Loucy (cell line): Measurements from ENCODE around the gene SMIM13.

Experiments used
- H2AFZ ChIP-seq: fragments of 200-600 bp; sonication (generic); 2 replicates; pipeline ENCODE4 v1.6.0; 2016; ENCODE audit warnings: antibody characterized with exemption, mild to moderate bottlenecking, low read length, moderate library complexity
- H3F3A ChIP-seq: fragments of 200-600 bp; 2 replicates; pipeline ENCODE4 v1.6.0; 2016; ENCODE audit warnings: antibody characterized with exemption, low read depth, mild to moderate bottlenecking
- H3K27me3 ChIP-seq: fragments of 200-600 bp; sonication (generic); 2 replicates; pipeline ENCODE4 v1.6.1; 2014; ENCODE audit warnings: low read length, mild to moderate bottlenecking; ENCODE audit not compliant: insufficient read depth, poor library complexity, severe bottlenecking
- H3K36me3 ChIP-seq: fragments of 200-600 bp; sonication (generic); 2 replicates; pipeline ENCODE4 v1.6.1; 2016; ENCODE audit warnings: low read length; ENCODE audit not compliant: insufficient read depth
- H3K4me1 ChIP-seq: fragments of 200-600 bp; sonication (generic); 2 replicates; pipeline ENCODE4 v1.5.1; 2014; ENCODE audit warnings: low read length, mild to moderate bottlenecking; ENCODE audit not compliant: insufficient read depth, poor library complexity, severe bottlenecking
- H3K4me2 ChIP-seq: fragments of 200-600 bp; sonication (generic); 2 replicates; pipeline ENCODE4 v1.6.0; 2014; ENCODE audit warnings: antibody characterized with exemption, low read length, low read depth, mild to moderate bottlenecking; ENCODE audit not compliant: poor library complexity, severe bottlenecking
- H3K4me3 ChIP-seq: fragments of 200-600 bp; sonication (generic); 2 replicates; pipeline ENCODE4 v1.5.1; 2014; ENCODE audit warnings: low read length, mild to moderate bottlenecking, mixed read lengths; ENCODE audit not compliant: poor library complexity, severe bottlenecking
- H3K79me2 ChIP-seq: fragments of 200-600 bp; sonication (generic); 2 replicates; pipeline ENCODE4 v1.6.1; 2014; ENCODE audit warnings: low read length; ENCODE audit not compliant: insufficient read depth
- H3K9ac ChIP-seq: fragments of 200-600 bp; sonication (generic); 2 replicates; pipeline ENCODE4 v1.6.0; 2014; ENCODE audit warnings: mild to moderate bottlenecking, low read depth, low read length, moderate library complexity; ENCODE audit not compliant: poor library complexity, severe bottlenecking
- H3K9me2 ChIP-seq: fragments of 200-600 bp; sonication (generic); replicated peaks from 2 replicates; pipeline ENCODE4 v1.6.1; 2016; ENCODE audit warnings: low read depth, low read length, mixed read lengths
- H3K9me3 ChIP-seq: fragments of 200-600 bp; sonication (generic); 2 replicates; pipeline ENCODE4 v1.6.1; 2014; ENCODE audit warnings: mild to moderate bottlenecking, antibody characterized with exemption, low read length, low read depth; ENCODE audit not compliant: insufficient read depth
- H4K20me1 ChIP-seq: fragments of 200-600 bp; sonication (generic); 2 replicates; pipeline ENCODE4 v1.6.0; 2014; ENCODE audit warnings: antibody characterized with exemption, low read length, mild to moderate bottlenecking; ENCODE audit not compliant: insufficient read depth, poor library complexity, severe bottlenecking
- EZH2phosphoT487 ChIP-seq: fragments of 200-600 bp; IDR thresholded peaks from 2 replicates; pipeline ENCODE4 v1.6.1; 2018; ENCODE audit warnings: antibody characterized with exemption, mild to moderate bottlenecking, moderate library complexity, borderline replicate concordance
- TF ChIP-seq, protein P1 (sequence below): fragments of 200-600 bp; sonication (generic); conservative IDR thresholded peaks from 2 replicates; pipeline ENCODE4 v1.5.1; 2014; ENCODE audit warnings: mild to moderate bottlenecking, antibody characterized with exemption, low read length

Gene SMIM13

DNA sequence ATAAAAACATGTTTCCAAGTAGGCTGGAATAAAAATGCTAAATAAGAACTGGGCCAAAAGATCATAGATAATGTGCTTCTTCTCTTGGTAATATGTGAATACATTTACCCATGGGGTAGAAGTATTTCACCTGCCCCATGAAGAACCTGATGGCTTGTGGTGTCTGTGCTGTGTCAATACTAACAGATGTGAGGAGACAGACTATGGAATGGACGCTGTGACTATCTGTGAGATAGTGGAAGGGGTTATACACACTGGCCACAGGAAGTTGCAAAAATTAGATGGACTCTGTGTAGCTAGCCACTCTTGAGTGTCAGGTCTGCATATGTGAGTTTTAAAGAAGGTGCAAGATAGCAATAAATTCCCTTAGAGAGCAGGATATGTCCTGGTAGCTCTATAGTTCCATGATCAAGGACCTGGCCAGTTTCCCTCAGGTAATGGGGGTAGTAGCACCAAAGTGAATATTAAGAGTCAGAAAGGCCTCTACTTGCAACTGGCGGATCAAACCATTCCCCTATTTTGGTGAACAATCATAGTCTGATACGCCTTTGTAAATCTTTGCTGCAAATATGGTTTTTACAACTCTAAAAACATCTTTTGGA is 90.2 kb downstream of the SMIM13 start:
- Histone ChIP-seq H3K9me3 (no peaks in the 10 kb centered on the region; the same call in 1 of the 2 replicates), H3K4me3 (no peak overlapping the region), H3K27me3 (no peaks in the 10 kb centered on the region), H3K9me2 (no peaks in the 10 kb centered on the region), H3K36me3 (peaks cover 11% of the 10 kb centered on the region; the same call in 1 of the 2 replicates), H2AFZ (no peak overlapping the region), H3K4me2 (no peak overlapping the region), H3F3A (no peaks in the 10 kb centered on the region), H4K20me1 (no peaks in the 10 kb centered on the region), H3K79me2 (no peaks in the 10 kb centered on the region), H3K9ac (no peak overlapping the region), H3K4me1 (no peaks in the 10 kb centered on the region)
- TF ChIP-seq, protein P1, sequence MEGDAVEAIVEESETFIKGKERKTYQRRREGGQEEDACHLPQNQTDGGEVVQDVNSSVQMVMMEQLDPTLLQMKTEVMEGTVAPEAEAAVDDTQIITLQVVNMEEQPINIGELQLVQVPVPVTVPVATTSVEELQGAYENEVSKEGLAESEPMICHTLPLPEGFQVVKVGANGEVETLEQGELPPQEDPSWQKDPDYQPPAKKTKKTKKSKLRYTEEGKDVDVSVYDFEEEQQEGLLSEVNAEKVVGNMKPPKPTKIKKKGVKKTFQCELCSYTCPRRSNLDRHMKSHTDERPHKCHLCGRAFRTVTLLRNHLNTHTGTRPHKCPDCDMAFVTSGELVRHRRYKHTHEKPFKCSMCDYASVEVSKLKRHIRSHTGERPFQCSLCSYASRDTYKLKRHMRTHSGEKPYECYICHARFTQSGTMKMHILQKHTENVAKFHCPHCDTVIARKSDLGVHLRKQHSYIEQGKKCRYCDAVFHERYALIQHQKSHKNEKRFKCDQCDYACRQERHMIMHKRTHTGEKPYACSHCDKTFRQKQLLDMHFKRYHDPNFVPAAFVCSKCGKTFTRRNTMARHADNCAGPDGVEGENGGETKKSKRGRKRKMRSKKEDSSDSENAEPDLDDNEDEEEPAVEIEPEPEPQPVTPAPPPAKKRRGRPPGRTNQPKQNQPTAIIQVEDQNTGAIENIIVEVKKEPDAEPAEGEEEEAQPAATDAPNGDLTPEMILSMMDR: no peak
- no peak for TF ChIP-seq EZH2phosphoT487

DNA sequence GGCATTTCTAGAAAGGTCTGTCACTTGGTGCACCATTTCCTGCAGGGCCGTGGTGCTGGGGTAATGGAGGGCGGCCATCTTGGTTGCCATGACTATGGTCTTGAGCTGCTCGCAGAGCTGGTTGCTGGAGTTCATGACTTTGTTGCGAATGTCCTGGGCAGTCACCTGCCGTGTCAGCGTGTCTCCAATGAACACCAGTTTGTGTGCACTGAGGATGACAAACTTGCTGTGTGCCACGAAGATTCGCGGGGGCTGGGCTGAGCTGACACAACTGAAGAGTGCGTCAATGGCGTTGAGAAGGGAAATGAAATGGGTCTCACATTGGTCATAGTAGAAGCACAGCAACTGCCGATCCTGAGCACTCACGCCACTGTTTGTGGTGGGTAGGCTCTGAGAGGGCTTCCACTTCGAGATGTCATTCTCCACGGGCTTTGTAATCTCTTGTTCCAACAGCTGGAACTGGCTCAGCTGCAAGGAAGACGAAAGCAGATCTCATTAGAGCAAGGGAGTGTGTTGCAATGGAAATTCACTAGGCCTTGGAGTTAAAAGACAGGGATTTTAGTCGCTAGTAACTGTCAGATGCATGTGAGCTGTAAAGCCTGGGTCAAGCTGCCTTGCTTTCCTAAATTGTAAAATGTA is 91.7 kb downstream of the SMIM13 start:
- no peaks in the 10 kb centered on the region for H3K4me1 ChIP-seq
- TF ChIP-seq EZH2phosphoT487: no peak
- TF ChIP-seq, protein P1: no peak
- H3K9me3 ChIP-seq: no peaks in the 10 kb centered on the region; the same call in 1 of the 2 replicates
- no peaks in the 10 kb centered on the region for H4K20me1 ChIP-seq
- no peak overlapping the region for H2AFZ ChIP-seq
- H3K4me3 ChIP-seq: no peak overlapping the region
- no peak overlapping the region for H3K9ac ChIP-seq
- no peaks in the 10 kb centered on the region for H3K79me2 ChIP-seq
- no peaks in the 10 kb centered on the region for H3K9me2 ChIP-seq
- H3K27me3 ChIP-seq: no peaks in the 10 kb centered on the region
- H3F3A ChIP-seq: no peaks in the 10 kb centered on the region
- no peak overlapping the region for H3K4me2 ChIP-seq
- H3K36me3 ChIP-seq: peaks cover 15% of the 10 kb centered on the region; the same call in 1 of the 2 replicates

DNA sequence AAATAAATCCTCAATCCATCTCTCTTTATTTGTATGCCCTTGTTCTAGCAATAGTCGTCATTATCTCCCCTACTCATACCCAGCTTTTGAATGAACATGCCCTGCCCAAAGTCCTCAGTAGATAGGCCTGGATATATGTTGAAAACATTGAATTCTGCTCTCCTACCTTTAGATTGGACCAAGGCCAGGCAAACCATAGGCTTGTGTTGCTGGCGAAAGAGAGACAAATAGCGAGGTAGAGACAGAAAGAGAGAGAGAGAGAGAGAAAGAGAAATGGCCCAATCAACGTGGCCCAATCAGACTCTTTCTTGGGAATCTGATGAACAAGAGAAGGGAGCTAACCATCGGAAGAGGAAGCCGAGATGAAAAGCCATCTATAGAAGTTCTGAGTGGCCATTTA is 93.7 kb downstream of the SMIM13 start:
- no peak overlapping the region for H2AFZ ChIP-seq
- no peaks in the 10 kb centered on the region for H4K20me1 ChIP-seq
- peaks cover 15% of the 10 kb centered on the region; the same call in 1 of the 2 replicates for H3K36me3 ChIP-seq
- H3K27me3 ChIP-seq: no peaks in the 10 kb centered on the region
- H3K4me1 ChIP-seq: no peaks in the 10 kb centered on the region
- H3K9ac ChIP-seq: no peak overlapping the region
- no peak overlapping the region for H3K4me2 ChIP-seq
- no peaks in the 10 kb centered on the region for H3K9me3 ChIP-seq
- H3K79me2 ChIP-seq: no peaks in the 10 kb centered on the region
- no peak for TF ChIP-seq EZH2phosphoT487
- TF ChIP-seq, protein P1: no peak
- H3K9me2 ChIP-seq: no peaks in the 10 kb centered on the region
- H3K4me3 ChIP-seq: no peak overlapping the region
- H3F3A ChIP-seq: no peaks in the 10 kb centered on the region
